Stimulated activated CD8-positive, alpha-beta memory T cell treated with anti-CD3 and anti-CD28 coated beads, Interleukin-15, amount 100 ng/mL, for 48 hours (primary cell): ENCODE data around the gene SELENOF.
"Not testable (repeated sequence)": the region's sequence is repeated elsewhere in the genome, so short reads cannot be mapped to it uniquely, and the experiment has no call there.

ENCODE experiments used
- DNase-seq, 2 donors: peaks; one replicate each; pipeline ENCODE4 v3.0.0-alpha.2; 2020; ENCODE audit warnings: low read depth in 2 of 2

The SELENOF gene

DNA sequence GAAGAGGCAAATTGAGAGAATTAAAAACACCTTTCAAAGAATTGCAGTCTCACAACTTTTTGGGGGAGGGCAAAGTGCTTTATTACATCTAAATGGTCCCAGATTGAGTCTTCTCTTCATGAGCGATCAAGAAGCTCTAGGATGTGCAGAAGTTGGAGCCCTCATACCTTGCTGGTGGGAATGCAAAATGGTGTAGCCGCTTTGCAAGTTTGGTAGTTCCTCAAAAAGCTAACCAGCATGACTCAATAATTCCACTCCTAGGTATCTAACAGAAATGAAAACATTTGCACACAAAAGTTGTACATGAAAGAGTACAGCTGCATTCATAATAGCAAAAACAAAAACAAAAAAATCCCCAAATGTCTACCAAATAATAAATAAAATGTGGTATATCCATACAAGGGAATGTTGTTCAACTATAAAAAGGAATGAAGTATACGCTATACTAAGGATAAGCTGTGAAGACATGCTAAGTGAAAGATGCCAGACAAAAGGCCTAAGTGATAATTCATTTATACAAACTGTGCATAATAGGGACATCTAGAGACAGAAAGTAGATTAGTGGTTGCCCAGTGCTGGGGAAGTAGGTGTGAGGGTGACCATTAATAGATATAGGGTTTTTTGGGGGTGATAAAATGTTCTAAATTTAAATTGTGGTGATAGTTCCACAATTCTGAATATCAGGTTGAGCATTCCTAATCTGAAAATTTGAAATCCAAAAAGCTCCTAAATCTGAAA lies 55.2 kb downstream of the SELENOF start:
- no peak for DNase-seq

DNA sequence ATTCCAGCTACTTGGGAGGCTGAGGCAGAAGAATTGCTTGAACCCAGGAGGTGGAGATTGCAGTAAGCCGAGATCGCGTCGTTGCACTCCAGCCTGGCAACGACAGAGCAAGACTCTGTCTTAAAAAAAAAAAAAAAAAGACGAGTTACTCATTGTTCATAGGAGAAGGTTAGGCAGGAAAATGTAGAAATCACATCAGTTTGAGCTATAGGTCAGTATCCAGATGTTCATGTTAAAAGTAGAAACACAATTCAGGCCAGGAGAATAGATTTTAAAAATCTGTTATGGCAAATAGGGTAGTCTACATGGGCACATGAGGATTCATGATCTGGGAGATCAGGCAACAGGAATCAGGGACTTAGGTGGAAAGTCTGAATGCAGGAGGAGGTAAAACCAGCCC lies 57.7 kb downstream of the SELENOF start:
- DNase-seq, result no peak

DNA sequence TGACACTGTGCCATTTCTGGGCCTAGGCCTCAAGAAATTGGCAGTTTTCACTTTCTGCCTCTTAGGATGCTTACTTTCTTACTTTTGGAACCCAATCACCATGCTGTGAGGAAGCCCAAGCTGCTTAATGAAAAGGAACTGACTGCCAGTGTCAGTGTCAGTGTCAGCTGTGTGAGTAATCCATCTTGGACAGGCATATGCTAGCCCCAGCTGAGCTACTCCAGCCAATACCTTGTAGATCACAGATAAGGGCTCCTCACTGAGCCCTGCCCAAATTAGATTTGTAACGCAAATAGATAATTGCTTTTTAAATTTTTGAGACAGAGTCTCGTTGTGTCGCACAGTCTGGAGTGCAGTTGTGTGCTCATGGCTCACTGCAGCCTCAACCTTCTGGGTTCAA lies 59.6 kb downstream of the SELENOF start:
- no peak for DNase-seq

DNA sequence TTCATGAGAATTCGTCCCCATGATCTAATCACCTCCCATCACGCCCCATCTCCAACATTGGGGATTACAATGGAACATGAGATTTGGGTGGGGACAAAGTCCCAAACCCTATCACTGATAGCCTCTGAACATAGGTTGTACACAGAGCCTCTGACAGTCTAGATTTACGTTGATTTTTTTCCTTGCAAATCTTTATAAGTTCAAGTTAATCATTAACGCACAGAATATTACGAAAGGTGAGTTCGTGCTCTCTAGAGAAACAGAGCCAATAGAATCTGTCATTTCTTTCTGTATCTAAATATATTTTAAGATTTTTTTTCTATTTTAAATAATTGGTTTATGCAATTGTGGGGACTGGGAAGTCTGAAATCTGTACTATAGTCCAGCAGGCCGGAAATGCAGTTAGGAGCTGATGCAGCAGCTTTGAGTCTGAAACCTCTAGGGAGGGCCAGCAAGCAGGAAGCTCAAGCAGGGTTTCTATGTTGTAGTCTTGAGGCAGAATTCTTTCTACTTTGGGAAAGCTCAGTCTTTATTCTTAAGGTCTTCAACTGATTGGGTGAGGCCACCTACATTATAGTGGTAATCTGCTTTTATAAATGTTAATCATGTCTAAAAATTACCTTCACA lies 61.0 kb downstream of the SELENOF start:
- no peak for DNase-seq

DNA sequence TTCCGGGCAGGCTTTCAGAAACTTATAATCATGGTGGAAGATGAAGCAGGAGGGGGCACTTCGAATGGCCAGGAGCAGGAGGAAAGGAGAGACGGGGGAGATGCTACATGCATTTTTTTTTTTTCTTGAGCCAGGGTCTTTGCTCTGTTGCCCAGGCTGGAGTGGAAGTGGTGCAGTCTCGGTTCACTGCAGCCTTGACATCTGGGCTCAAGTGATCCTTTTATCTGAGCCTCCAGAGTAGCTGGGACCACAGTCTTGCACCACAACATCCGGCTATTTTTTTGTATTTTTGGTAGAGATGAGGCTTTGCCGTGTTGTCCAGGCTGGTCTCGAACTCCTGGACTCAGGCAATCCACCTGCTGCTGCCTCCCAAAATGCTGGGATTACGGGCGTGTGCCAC lies 61.6 kb downstream of the SELENOF start:
- no peak for DNase-seq

DNA sequence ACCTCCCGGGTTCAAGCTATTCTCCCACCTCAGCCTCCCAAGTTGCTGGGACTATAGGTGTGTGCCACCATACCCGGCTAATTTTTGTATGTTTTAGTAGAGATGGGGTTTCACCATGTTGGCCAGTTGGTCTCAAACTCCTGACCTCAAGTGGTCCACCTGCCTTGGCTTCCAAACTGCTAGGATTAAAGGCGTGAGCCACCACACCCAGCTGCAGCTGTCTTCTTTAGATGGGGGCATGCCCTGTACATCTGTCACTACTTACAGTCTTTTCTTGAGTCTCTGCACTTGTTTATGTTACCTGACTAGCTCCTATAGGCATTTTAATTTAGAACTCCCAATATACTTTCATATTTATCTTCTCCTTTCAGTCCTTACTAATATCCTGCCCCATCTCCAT lies 64.2 kb downstream of the SELENOF start:
- DNase-seq, result no peak

DNA sequence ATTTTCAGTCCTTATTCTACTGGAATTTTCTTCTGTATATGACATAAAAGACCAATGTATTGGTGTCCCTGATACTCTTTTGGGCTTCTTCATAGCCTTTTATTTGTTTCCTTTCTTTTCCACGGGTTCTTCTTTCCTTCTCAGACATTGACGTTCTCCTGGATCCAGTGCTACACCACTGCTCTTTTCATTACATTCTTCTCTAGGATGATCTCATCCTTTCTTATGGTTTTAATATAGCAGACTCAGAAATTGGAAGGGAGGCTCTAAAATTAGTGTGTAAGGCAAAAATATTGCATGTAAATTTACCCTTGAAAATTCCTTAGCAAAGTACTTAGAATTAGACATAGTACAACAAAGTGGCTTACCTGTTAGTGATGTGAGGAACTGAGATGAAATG lies 65.3 kb downstream of the SELENOF start:
- DNase-seq, result no peak

DNA sequence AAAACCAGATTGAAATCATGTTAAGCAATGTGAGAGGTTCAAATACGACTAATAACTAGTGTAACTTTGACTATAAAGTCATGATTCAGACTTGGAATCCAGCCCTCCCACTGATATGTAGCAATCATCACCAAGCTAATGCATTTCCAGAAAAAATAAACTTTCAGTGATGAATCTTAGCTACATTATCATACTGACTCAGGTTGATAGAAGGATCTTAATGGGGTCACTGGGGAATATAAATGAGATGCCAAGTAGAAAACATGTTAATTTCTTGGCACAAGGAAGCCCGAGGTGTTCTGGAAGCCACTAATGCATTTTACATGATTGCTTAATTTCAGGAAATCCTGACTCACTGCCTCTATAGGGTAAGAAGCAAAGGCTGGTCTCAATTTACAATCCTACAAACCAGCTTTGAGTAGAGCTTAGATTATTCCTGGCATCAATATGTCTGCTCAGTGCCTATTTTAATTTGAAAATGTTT lies 67.7 kb downstream of the SELENOF start:
- no peak for DNase-seq

DNA sequence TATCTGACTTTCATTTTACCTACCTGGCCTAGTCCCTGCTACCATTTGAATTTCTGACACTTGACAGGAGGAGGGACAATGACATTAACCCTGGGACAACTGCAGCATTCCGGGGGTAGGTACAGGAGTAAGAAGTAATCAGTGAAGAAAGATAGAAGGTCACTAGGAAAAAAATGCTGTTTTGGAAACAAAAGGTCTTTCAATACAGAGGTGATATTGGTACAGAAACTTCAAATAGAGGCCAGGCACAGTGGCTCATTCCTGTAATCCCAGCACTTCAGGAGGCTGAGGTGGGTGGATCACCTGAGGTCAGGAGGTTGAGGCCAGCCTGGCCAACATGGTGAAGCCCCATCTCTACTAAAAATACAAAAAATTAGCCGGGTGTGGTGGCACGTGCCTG lies 68.4 kb downstream of the SELENOF start:
- no peak for DNase-seq

DNA sequence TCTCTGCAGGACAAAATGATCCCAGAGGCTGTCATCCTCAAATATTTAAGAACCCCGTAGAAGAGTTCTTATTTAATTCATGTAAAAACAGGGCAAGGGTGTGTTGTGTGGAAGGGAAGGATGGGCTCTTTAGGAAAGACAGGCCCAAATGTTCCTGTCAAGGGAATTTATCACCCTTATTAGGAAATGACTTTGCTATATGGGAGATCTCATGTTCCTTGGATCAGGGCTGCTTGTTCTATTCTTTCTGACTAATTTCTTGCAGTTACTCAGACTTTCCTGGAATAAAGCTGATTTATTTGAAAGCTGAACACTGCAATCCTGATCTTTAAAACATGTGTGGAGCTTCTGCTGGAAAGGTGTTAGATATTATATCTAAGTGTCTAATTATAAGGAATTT lies 72.8 kb downstream of the SELENOF start:
- DNase-seq, result no peak

DNA sequence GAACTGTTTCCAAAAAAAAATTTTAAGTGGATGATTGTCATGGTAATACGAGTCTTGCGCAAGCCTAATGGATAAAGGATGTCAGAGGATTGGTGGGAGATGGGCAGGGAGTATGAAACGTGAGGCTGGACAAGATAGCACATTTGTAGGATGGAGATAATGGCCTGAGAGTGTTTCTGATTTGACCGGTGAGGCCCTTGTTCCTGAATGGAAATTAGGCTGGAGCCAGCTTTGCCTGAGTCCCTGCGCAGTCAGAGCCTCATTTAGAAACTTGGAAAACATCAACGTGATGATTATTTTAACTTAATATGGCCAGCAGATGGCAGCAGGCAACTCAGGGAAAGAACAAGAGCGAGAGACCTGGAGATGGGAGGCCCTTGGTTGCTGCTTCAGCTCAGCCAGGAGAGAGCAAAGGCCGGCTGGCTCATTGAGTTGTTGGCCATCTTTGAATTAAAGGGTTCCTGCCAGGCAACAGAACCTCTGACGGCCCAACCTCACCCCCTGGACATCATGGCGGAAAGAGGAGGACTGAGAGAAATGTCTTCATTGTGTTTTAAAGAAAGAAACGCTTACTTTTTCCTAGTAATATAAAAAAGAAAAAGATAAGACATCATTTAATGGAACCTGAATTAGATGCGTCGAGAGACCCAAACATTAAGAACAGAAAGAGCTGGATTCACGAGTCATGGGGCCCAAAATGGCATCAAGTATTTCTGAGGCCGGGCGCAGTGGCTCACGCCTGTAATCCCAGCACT lies 80.3 kb downstream of the SELENOF start:
- DNase-seq, result peak; percentile 8 to 14

DNA sequence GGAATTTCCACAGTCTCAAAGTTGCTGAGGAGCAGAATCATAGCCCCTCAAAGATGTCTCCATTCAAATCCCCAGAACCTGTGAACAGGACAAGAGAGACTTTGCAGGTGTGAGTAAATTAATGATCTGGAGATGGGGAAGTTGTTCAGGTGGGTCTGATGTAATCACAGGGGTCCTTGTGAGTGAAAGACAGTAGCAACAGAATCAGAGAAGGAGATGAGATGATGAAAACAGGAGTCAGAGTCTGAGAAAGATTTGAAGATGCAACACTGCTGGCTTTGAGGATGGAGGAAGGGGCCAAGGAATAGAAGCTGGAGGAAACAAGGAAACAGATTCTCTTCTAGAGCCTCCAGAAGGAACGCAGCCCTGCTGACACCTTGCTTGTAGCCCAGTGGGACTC lies 81.5 kb downstream of the SELENOF start:
- DNase-seq, result no peak

DNA sequence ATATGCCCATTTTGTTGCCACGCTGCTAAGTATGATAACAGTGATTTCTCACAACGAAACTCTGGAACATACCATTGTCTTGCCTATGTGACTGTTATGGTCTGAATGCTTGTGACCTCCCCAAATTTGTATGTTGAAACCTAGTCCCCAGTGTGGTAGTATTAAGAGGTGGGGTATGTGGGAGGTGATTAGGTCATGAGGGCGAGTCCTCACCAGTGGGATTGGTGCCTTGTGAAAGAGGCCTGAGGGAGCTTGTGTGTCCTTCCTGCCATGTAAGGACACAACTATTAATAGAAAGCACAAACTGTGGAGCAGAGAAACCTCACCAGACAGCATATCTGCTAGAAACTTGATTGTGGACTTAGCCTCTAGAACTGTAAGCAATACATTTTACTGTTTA lies 84.6 kb downstream of the SELENOF start:
- DNase-seq, result no peak

DNA sequence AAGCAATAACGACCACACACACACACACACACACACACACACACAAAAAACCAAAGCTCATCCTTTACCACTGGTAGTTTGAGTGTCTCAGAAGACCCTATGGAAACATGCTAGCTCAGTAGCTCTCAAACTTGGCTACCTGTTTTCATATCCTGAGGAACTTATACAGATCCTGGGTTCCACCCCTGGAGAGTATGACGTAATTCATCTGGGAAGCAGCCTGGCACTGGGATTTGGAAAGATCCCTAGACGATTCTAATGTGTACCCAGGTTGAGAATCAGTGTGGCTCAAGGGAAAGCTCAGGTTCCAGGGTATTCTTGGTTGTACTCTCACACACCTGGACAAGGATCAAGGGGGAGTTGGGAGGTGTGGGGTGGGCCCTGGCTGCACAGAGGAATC lies 85.9 kb downstream of the SELENOF start:
- DNase-seq, result no peak

DNA sequence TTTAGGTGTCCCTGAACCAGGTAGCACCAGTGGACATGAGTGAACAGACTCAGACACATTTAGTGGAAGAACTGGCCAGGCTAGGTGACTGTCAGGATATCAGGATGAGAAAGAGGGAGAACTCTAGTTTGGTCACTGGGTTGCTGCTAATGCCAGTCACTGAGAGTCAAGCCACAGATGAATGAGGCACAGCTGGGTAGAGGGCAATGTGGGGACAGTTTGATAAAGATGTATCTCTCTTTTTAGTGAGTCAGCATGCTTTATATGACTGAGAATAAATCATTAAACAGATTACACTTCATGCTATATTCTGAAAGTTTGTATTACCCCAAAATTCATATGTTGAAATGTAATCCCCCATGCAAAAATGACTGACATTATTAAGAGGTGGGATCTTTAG lies 87.1 kb downstream of the SELENOF start:
- DNase-seq, result no peak

DNA sequence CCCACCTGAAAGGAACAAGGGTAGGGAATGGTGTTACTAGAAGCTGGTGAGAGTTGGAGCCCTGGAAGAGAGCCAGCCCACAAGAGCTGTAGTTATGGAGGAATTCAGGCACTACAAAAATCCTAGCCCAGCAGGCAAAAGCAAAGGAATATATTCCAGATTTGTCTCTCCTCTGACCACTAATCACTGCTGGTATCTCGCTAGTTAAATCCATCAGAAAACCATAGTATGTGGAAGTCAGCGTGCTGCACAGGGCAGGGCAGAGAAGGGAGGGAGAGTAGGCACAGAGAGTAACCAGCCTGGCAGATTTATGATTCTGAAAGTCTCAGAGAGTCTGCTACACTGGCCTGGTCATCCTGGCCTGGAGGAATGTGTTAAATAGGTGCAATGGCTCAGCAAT lies 88.6 kb downstream of the SELENOF start:
- DNase-seq, result no peak

DNA sequence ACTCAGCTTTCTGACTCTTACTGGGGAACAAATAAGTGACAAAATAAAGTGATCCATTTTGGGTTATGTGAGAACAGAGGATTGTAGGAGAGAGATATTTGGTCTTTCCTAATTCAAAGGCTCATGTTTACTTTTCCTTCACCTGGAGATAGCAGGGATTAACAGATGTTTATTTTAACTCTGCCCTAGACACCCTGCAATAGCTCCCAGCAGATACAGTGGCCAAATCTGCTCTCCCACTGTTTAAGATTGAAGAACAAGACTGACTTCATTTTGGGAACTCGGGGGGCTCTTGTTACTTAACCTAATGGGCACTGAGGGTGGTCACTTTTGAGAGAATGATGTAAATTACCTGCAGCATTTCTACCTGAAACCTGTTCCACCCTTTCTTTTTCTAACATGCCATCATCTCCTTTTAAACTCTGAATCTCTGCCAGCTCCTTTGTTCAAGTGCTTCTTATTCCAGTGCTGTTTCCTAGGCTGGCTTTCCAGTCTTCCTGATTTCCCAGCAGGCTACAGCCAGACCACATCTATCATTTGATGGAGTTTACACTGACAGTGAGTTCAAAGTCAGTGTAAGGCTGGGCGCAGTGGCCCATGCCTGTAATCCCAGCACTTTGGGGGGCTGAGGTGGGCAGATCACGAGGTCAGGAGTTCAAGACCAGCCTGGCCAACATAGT lies 90.0 kb downstream of the SELENOF start:
- no peak for DNase-seq

DNA sequence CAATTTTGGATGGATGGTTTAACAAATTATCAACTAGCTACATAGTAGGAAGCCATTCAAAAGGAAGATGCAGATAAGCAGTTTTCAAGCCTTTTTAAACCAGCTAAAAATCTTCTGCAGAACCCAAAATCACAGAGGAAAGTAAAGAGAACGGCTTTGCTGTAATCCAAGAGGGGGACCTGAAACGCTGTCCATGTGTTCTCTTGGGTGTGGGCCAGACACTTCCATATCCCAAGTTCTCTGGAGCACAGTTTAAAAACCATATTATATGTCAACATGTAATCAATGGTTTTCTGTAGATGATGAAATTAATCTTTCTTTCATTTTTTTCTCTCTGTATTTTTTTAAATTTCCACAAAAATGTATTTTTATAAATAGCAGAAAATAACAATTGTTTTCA lies 90.5 kb downstream of the SELENOF start:
- DNase-seq, result no peak

DNA sequence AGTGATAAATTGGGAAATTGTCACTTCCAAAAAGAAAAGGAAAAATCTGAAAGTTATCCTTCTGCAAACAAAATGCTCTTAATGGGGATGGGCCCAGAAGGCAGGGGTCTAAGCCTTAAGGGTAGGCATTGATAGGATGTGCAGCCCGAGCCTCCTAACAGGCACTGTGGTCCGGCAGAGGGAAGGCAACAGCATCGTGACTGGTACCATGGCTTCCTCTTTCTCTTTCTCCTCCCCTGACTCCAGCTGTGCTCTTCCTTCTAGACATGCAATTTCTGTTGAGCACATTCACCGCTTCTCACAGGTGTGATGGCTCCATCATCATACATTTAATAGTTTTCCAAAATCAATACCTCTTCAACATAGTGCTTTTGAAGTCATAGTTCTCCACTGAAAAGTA lies 91.5 kb downstream of the SELENOF start:
- no peak for DNase-seq

DNA sequence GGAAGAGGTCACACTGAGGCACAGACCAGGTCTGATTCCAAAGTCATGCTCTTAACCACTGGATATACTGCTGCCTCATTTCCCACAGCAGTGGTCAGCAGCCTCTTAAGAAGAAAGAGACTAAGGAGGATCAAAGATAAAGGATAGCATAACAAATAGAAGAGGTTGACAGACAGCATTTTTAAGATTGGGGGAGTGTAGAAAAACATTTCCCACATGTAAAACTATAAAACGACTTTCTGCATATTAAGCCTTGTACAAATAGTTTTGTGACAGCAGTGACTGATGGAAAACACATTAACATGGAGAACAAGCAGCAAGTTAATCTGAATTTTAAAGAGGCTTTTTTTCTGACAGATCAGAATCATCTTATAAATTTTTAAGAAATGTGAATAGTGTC lies 92.0 kb downstream of the SELENOF start:
- no peak for DNase-seq

DNA sequence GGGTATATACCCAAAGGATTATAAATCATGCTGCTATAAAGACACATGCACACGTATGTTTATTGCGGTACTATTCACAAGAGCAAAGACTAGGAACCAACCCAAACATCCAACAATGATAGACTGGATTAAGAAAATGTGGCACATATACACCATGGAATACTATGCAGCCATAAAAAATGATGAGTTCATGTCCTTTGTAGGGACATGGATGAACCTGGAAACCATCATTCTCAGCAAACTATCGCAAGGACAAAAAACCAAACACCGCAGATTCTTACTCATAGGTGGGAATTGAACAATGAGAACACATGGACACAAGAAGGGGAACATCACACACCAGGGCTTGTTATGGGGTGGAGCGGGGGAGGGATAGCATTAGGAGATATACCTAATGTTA lies 94.0 kb downstream of the SELENOF start:
- DNase-seq, result not testable (repeated sequence)

DNA sequence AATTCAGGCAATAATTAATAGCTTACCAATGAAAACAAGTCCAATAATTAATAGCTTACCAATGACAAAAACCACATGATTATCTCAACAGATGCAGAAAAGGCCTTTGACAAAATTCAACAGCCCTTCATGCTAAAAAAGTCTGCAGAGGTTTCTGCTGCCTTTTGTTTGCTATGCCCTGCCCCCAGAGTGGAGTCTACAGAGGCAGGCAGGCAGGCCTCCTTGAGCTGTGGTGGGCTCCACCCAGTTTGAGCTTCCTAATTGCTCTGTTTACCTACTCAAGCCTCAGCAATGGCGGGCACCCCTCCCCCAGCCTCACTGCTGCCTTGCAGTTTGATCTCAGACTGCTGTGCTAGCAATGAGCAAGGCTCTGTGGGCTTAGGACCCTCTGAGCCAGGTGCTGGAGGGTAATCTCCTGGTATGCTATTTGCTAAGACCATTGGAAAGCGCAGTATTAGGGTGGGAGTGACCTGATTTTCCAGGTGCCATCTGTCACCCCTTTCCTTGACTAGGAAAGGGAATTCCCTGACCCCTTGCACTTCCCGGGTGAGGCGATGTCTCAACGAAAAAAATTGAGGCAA lies 96.6 kb downstream of the SELENOF start:
- DNase-seq, result not testable (repeated sequence)
